Skeletal muscle cell (primary cell): ENCODE measurements around the gene LILRB4.
"Not testable (repeated sequence)": the region's sequence is repeated elsewhere in the genome, so short reads cannot be mapped to it uniquely, and the experiment has no call there.

Experiments used
- DNase-seq: peaks from one replicate; pipeline ENCODE4 v3.0.0-alpha.2; 2010; ENCODE audit warnings: low read depth
- H3K4me3 ChIP-seq: 2 replicates; pipeline ENCODE4 v1.5.1; 2011; ENCODE audit warnings: low read depth, mild to moderate bottlenecking, control low read depth, low read length, moderate library complexity

The LILRB4 gene

GRCh38 chr19:54682306-54682856 is 19.6 kb downstream of the LILRB4 start:
- no peak overlapping the region for H3K4me3 ChIP-seq
- no peak for DNase-seq

GRCh38 chr19:54684527-54684926 is 21.7 kb downstream of the LILRB4 start:
- no peak for DNase-seq
- no peak overlapping the region for H3K4me3 ChIP-seq

- H3K4me3 ChIP-seq, result no peak overlapping the region
- DNase-seq, result no peak
Observed at GRCh38 chr19:54691582-54692297, 29.0 kb downstream of the LILRB4 start.

- H3K4me3 ChIP-seq, result no peak overlapping the region
- DNase-seq, result no peak
Observed at GRCh38 chr19:54692298-54692615, 29.5 kb downstream of the LILRB4 start.

GRCh38 chr19:54694648-54695047 is 31.9 kb downstream of the LILRB4 start:
- DNase-seq, result no peak
- H3K4me3 ChIP-seq, result no peak overlapping the region

- no peak for DNase-seq
- no peak overlapping the region for H3K4me3 ChIP-seq
Observed at GRCh38 chr19:54696117-54696548, 33.3 kb downstream of the LILRB4 start.

GRCh38 chr19:54696766-54697165 is 34.0 kb downstream of the LILRB4 start:
- no peak overlapping the region for H3K4me3 ChIP-seq
- DNase-seq, result no peak

GRCh38 chr19:54697716-54698115 is 34.9 kb downstream of the LILRB4 start:
- H3K4me3 ChIP-seq, DNase-seq: not testable (repeated sequence)

- no peak overlapping the region for H3K4me3 ChIP-seq
- no peak for DNase-seq
Observed at GRCh38 chr19:54704928-54705327, 42.1 kb downstream of the LILRB4 start.

- DNase-seq, result no peak
Observed at GRCh38 chr19:54707962-54708361, 45.2 kb downstream of the LILRB4 start.

GRCh38 chr19:54708781-54709180 is 46.0 kb downstream of the LILRB4 start:
- H3K4me3 ChIP-seq, result no peak overlapping the region
- no peak for DNase-seq

More at GRCh38 chr19:54707962-54708361, 45.2 kb downstream of the LILRB4 start:
- no peak overlapping the region for H3K4me3 ChIP-seq

- no peak for DNase-seq
- H3K4me3 ChIP-seq, result no peak overlapping the region
Observed at GRCh38 chr19:54709212-54709948, 46.6 kb downstream of the LILRB4 start.

GRCh38 chr19:54709956-54710355 is 47.2 kb downstream of the LILRB4 start:
- DNase-seq, H3K4me3 ChIP-seq: not testable (repeated sequence)
